HCT116 (cell line): ENCODE measurements around the gene STK17A.

Source experiments
- ATF3 ChIP-seq: IDR thresholded peaks from 2 replicates; pipeline ENCODE4 v1.6.1; 2012
- CEBPB ChIP-seq: IDR thresholded peaks from 2 replicates; pipeline ENCODE4 v1.6.1; 2012; ENCODE audit warnings: low read depth
- CTCF ChIP-seq, 3 experiments: fragments of 200-600 bp in 1 of 3; sonication (generic) in 1 of 3; IDR thresholded peaks in 2 of 3; conservative IDR thresholded peaks in 1 of 3; 2 replicates each; pipeline ENCODE4 v1.5.1; 2012 to 2017; ENCODE audit warnings: low read depth in 2 of 3, low read length in 2 of 3, antibody characterized with exemption in 1 of 3, borderline replicate concordance in 1 of 3, control low read depth in 1 of 3, mild to moderate bottlenecking in 1 of 3, mixed read lengths in 1 of 3, mixed run types in 1 of 3, moderate library complexity in 1 of 3; ENCODE audit not compliant: insufficient read depth in 1 of 3
- EGR1 ChIP-seq: IDR thresholded peaks from 2 replicates; pipeline ENCODE4 v1.6.1; 2012; ENCODE audit warnings: low read depth
- EZH2phosphoT487 ChIP-seq: fragments of 200-600 bp; IDR thresholded peaks from 2 replicates; pipeline ENCODE4 v1.6.1; 2018; ENCODE audit warnings: antibody characterized with exemption, borderline replicate concordance
- FOSL1 ChIP-seq: IDR thresholded peaks from 2 replicates; pipeline ENCODE4 v1.6.1; 2012; ENCODE audit warnings: low read depth
- POLR2A ChIP-seq: IDR thresholded peaks from 2 replicates; pipeline ENCODE4 v1.7.0; 2011; ENCODE audit warnings: borderline replicate concordance; ENCODE audit not compliant: insufficient read depth, insufficient read length; ENCODE audit errors: extremely low read depth
- POLR2AphosphoS5 ChIP-seq: IDR thresholded peaks from 2 replicates; pipeline ENCODE4 v1.6.1; 2011; ENCODE audit warnings: mild to moderate bottlenecking, low read depth, low read length, moderate library complexity
- RAD21 ChIP-seq: IDR thresholded peaks from 2 replicates; pipeline ENCODE4 v1.6.1; 2012; ENCODE audit warnings: low read depth, mild to moderate bottlenecking
- SP1 ChIP-seq: IDR thresholded peaks from 2 replicates; pipeline ENCODE4 v1.6.1; 2012; ENCODE audit warnings: low read depth
- SRF ChIP-seq: IDR thresholded peaks from 2 replicates; pipeline ENCODE4 v1.6.1; 2012; ENCODE audit warnings: low read depth
- YY1 ChIP-seq: IDR thresholded peaks from 2 replicates; pipeline ENCODE4 v1.6.1; 2011; ENCODE audit warnings: low read length, low read depth, moderate library complexity, mild to moderate bottlenecking; ENCODE audit not compliant: insufficient replicate concordance; ENCODE audit errors: extremely low read depth
- ZFX ChIP-seq: fragments of 450-650 bp; IDR thresholded peaks from 2 replicates; pipeline ENCODE4 v1.6.1; 2017

- TF ChIP-seq POLR2A (no peak), CTCF (IDR thresholded peaks at IDR 0.05 in 2 of 3, conservative IDR thresholded peaks at IDR 0.05 in 1 of 3; ENCODE audit: borderline replicate concordance in 1 of 3, insufficient read depth in 1 of 3, low read depth in 2 of 3, low read length in 2 of 3) (no peak), SRF (no peak), EZH2phosphoT487 (no peak), ZFX (no peak), POLR2AphosphoS5 (no peak), RAD21 (no peak), EGR1 (no peak), SP1 (no peak), YY1 (no peak), ATF3 (no peak), CEBPB (no peak), FOSL1 (no peak)
Observed at GRCh38 chr7:43533801-43534479, 49.0 kb upstream of the STK17A start.
